ENCODE measurements around the gene CBX5. TPM values are rescaled to one million over a fixed set of nuclear protein-coding genes. Genes with fewer than 3 reads are reported as not detected.
A peak's percentile ranks its signal among the peaks of the same experiment; 100 is the strongest.
"Not testable (repeated sequence)": the region's sequence is repeated elsewhere in the genome, so short reads cannot be mapped to it uniquely, and the experiment has no call there.

CBX5 gene
- total RNA-seq, 1 experiment from 2014 or later, result 20.5 TPM

GRCh38 chr12:54199917-54200316, 80.0 kb downstream of the CBX5 start:
- no peak overlapping the region for H3K4me3 ChIP-seq
- DNase-seq, result no peak
- no peaks in the 10 kb centered on the region for H3K9me3 ChIP-seq
- no peaks in the 10 kb centered on the region for H3K27me3 ChIP-seq
- no peaks in the 10 kb centered on the region for H3K36me3 ChIP-seq

GRCh38 chr12:54199034-54199433, 80.9 kb downstream of the CBX5 start:
- no peak for DNase-seq
- H3K27me3 ChIP-seq, result no peaks in the 10 kb centered on the region
- H3K36me3 ChIP-seq, result no peaks in the 10 kb centered on the region
- H3K4me3 ChIP-seq, result no peak overlapping the region
- no peaks in the 10 kb centered on the region for H3K9me3 ChIP-seq

GRCh38 chr12:54197431-54197909, 82.5 kb downstream of the CBX5 start:
- Histone ChIP-seq H3K27me3 (no peaks in the 10 kb centered on the region), H3K4me3 (no peak overlapping the region), H3K36me3 (no peaks in the 10 kb centered on the region), H3K9me3 (no peaks in the 10 kb centered on the region)
- DNase-seq, result peak; percentile 56

DNA sequence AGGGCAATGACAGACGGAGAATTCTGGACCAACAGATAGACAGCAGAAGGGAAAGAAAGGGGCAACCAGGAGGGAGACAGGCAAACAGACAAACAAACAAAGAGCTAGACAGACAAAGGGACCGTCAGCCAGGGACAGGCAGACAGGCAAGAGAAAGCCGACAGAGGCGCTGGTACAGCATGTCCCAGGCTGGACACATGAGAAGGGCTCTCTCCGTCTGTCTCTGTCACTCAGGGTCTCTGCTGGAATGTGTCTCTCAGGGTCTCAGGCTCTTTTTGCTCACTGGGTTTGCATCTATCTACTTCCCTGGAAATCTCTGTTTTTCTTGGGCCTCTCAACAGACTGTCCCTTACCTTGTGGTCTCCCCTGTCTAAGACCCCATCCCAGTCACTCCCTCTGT, 82.9 kb downstream of the CBX5 start:
- no peak for DNase-seq
- H3K36me3 ChIP-seq, result no peaks in the 10 kb centered on the region
- no peaks in the 10 kb centered on the region for H3K9me3 ChIP-seq
- H3K27me3 ChIP-seq, result no peaks in the 10 kb centered on the region
- H3K4me3 ChIP-seq, result no peak overlapping the region

DNA sequence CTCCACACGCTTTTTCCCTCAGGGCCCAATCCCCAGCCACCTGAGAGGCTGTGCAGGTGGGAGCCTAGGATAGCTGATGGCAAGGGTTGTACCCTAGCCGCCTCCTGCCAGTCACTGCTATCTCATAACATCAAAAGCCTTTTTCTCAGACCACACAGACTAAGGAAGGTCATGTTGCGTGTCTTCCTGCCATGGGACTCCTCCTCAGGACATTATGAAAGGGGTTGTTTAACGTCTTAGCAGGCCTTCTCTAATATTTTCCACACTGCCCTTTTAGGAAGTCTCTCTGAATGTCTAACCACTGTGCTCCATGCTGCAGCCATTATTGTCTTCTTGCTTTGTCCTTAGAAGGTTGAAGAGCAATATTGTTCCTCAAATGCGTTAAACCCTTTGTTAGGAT, 83.5 kb downstream of the CBX5 start:
- Histone ChIP-seq H3K27me3 (no peaks in the 10 kb centered on the region), H3K9me3 (no peaks in the 10 kb centered on the region), H3K4me3 (no peak overlapping the region), H3K36me3 (no peaks in the 10 kb centered on the region)
- no peak for DNase-seq

DNA sequence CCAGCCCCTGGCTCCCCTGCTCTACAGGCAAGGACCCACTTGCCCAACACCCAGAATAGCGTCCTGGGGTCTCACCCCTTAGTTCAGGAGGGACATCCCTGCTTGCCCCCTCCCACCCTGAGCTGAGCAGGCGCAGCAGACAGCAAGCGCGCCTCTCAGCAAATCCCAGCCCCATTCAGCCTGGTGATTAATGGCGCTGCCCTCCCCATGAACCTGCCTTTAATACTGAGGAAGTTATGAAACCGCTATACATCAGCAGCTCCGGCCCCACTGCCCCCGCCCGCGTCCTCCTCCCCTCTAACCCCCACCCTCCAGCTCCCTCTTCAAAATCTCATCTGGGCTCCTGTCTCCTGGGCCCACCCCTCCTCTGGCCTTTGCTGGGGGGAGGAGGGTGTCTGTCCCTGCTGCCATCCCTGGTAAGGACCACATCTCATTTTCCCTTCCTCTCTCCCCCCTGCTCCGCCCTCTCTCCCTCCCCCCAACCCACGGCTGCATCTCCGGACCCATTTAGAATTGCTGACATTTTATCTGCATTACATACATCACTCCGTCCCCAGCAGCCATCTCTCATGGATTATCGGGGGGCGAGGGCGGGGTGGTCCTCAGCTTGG, 84.1 kb downstream of the CBX5 start:
- H3K36me3 ChIP-seq, result no peaks in the 10 kb centered on the region
- no peak overlapping the region for H3K4me3 ChIP-seq
- H3K27me3 ChIP-seq, result no peaks in the 10 kb centered on the region
- no peaks in the 10 kb centered on the region for H3K9me3 ChIP-seq
- DNase-seq, result no peak

GRCh38 chr12:54195080-54195736, 84.7 kb downstream of the CBX5 start:
- Histone ChIP-seq H3K4me3 (no peak overlapping the region), H3K9me3 (no peaks in the 10 kb centered on the region), H3K36me3 (no peaks in the 10 kb centered on the region), H3K27me3 (no peaks in the 10 kb centered on the region)
- DNase-seq, result no peak

GRCh38 chr12:54194611-54195010, 85.3 kb downstream of the CBX5 start:
- not testable (repeated sequence) for H3K9me3 ChIP-seq, H3K4me3 ChIP-seq, H3K36me3 ChIP-seq, H3K27me3 ChIP-seq, DNase-seq

- Histone ChIP-seq H3K27me3 (no peaks in the 10 kb centered on the region), H3K9me3 (no peaks in the 10 kb centered on the region), H3K36me3 (no peaks in the 10 kb centered on the region), H3K4me3 (no peak overlapping the region)
- no peak for DNase-seq
Observed at GRCh38 chr12:54193434-54193833, 86.5 kb downstream of the CBX5 start.

DNA sequence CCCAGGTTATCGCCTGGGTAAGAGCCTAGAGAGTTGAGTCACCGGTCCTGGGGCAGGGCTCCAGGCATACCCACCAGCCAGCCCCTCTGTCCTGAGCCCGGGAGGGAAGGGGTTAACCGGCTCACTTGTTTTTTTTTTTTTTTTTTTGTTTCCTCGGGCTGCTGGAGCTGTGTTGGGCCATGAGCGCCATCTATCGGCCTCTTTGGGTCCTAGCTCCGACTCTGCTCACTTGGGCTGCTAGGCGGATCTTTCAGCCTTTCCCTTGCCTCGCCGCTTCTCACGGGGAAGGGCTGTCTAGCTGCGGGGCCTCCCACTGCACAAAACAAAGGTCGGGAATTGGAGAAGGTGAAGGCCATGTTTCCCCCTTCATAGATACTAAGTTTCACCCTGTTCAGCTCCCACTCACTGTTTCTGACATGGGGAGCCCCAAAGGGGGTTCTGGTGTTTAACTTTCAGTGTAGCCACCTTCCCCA, 88.3 kb downstream of the CBX5 start:
- no peaks in the 10 kb centered on the region for H3K9me3 ChIP-seq
- peaks cover 8% of the 10 kb centered on the region for H3K36me3 ChIP-seq
- H3K4me3 ChIP-seq, result no peak overlapping the region
- H3K27me3 ChIP-seq, result no peaks in the 10 kb centered on the region
- DNase-seq, result peak; percentile 73

- no peak for DNase-seq
- Histone ChIP-seq H3K36me3 (peaks cover 8% of the 10 kb centered on the region), H3K27me3 (no peaks in the 10 kb centered on the region), H3K9me3 (no peaks in the 10 kb centered on the region), H3K4me3 (no peak overlapping the region)
Observed at GRCh38 chr12:54191126-54191525, 88.8 kb downstream of the CBX5 start.

GRCh38 chr12:54189198-54189539, 90.8 kb downstream of the CBX5 start:
- peak overlapping the region; percentile 96 for H3K4me3 ChIP-seq
- no peaks in the 10 kb centered on the region for H3K27me3 ChIP-seq
- no peak for DNase-seq
- no peaks in the 10 kb centered on the region for H3K9me3 ChIP-seq
- H3K36me3 ChIP-seq, result peaks cover 8% of the 10 kb centered on the region

- no peaks in the 10 kb centered on the region for H3K27me3 ChIP-seq
- no peak for DNase-seq
- no peaks in the 10 kb centered on the region for H3K9me3 ChIP-seq
- peaks cover 8% of the 10 kb centered on the region for H3K36me3 ChIP-seq
- no peak overlapping the region for H3K4me3 ChIP-seq
Observed at GRCh38 chr12:54187075-54187474, 92.8 kb downstream of the CBX5 start.

DNA sequence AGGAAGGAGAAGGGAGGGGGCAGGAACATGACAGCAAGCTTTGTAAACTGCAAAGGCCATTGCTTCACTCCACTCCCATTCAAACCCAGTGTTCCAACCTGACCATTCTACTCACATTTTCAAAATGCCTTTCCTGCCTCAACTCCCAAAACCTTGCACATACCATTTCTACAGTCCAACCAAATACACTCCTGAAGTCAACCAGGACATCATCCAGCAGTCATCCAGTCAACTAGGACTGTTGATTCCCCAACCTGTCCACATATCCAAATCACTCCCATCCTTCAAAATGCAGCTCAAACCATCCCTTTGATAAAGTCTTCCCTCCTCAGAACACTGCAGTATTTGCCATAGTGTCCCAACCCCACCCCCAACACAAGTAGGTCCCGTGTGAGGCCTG, 94.0 kb downstream of the CBX5 start:
- no peaks in the 10 kb centered on the region for H3K27me3 ChIP-seq
- H3K4me3 ChIP-seq, result no peak overlapping the region
- H3K36me3 ChIP-seq, result peaks cover 10% of the 10 kb centered on the region
- no peaks in the 10 kb centered on the region for H3K9me3 ChIP-seq
- no peak for DNase-seq

DNA sequence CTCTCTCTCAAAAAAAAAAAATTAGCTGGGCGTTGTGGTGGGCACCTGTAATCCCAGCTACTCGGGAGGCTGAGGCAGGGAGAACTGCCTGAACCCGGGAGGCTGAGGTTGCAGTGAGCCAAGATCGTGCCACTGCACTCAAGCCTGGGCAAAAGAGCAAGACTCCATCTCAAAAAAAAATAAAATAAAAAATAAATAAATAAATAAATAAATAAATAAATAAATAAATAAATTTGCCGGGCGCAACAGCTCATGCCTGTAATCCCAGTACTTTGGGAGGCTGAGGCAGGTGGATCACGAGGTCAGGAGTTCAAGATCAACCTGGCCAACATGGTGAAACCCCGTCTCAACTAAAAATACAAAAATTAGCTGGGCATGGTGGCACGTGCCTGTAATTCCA, 94.6 kb downstream of the CBX5 start:
- DNase-seq, H3K4me3 ChIP-seq, H3K27me3 ChIP-seq, H3K9me3 ChIP-seq: not testable (repeated sequence)
- peaks cover 10% of the 10 kb centered on the region for H3K36me3 ChIP-seq

- Histone ChIP-seq H3K36me3 (peaks cover 10% of the 10 kb centered on the region), H3K27me3 (no peaks in the 10 kb centered on the region), H3K4me3 (no peak overlapping the region), H3K9me3 (no peaks in the 10 kb centered on the region)
- no peak for DNase-seq
Observed at GRCh38 chr12:54184024-54184805, 95.7 kb downstream of the CBX5 start.

DNA sequence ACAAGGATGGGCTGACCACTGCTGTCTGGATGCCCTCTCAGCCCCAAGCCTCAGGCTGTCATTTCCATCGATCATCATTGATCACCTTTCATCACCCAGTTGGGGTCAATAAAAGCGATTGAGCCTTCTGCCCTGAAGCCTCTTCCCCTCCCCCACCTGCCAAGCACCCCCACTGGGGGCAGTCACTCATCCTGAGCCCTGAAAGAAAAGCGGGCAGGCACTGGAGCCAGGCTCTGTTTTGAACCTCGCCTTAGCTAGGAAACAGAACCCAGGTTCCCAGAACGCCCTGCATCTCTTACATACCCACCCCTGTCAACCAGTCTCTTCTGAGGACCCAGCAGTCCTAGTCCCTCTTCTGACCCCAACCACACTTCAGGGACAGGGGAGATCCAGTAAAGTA, 96.9 kb downstream of the CBX5 start:
- no peak overlapping the region for H3K4me3 ChIP-seq
- no peaks in the 10 kb centered on the region for H3K27me3 ChIP-seq
- peaks cover 10% of the 10 kb centered on the region for H3K36me3 ChIP-seq
- no peak for DNase-seq
- no peaks in the 10 kb centered on the region for H3K9me3 ChIP-seq

- Histone ChIP-seq H3K9me3 (no peaks in the 10 kb centered on the region), H3K27me3 (no peaks in the 10 kb centered on the region), H3K4me3 (no peak overlapping the region), H3K36me3 (peaks cover 7% of the 10 kb centered on the region)
- DNase-seq, result no peak
Observed at GRCh38 chr12:54182086-54182485, 97.8 kb downstream of the CBX5 start.

Measured in MG63 (cell line).